SU-DHL-6 (cell line): ENCODE data around the gene SAMD14.

Experiments
- H2AFZ ChIP-seq: fragments of 200-600 bp; sonication (generic); 2 replicates; pipeline ENCODE4 v1.6.1; 2014; ENCODE audit warnings: low read depth, mild to moderate bottlenecking, moderate library complexity, mixed read lengths, antibody characterized with exemption, low read length; ENCODE audit not compliant: severe bottlenecking
- H3F3A ChIP-seq: fragments of 200-600 bp; shearing (Covaris generic); 2 replicates; pipeline ENCODE4 v1.6.0; 2016; ENCODE audit warnings: antibody characterized with exemption, mild to moderate bottlenecking; ENCODE audit not compliant: insufficient read depth
- H3K27ac ChIP-seq: fragments of 200-600 bp; sonication (generic); 2 replicates; pipeline ENCODE4 v1.5.1; 2016; ENCODE audit warnings: low read depth, mild to moderate bottlenecking, low read length, moderate library complexity, mixed read lengths
- H3K27me3 ChIP-seq: fragments of 200-600 bp; sonication (generic), shearing (Covaris generic); 2 replicates; pipeline ENCODE4 v1.6.0; 2014; ENCODE audit warnings: mild to moderate bottlenecking, low read length
- H3K36me3 ChIP-seq: fragments of 200-600 bp; sonication (generic); 2 replicates; pipeline ENCODE4 v1.6.1; 2014; ENCODE audit warnings: mild to moderate bottlenecking, low read length, mixed read lengths
- H3K4me2 ChIP-seq: fragments of 300-600, 200-600 bp; shearing (Covaris generic), sonication (generic); 2 replicates; pipeline ENCODE4 v1.6.0; 2014; ENCODE audit warnings: low read length, low read depth, mild to moderate bottlenecking; ENCODE audit not compliant: poor library complexity, severe bottlenecking
- H3K4me3 ChIP-seq: fragments of 200-600 bp; sonication (generic); 2 replicates; pipeline ENCODE4 v1.5.1; 2014; ENCODE audit warnings: antibody characterized with exemption, low read length, mild to moderate bottlenecking, mixed read lengths; ENCODE audit not compliant: insufficient read depth, poor library complexity, severe bottlenecking
- H3K79me2 ChIP-seq: fragments of 200-600 bp; sonication (generic); 2 replicates; pipeline ENCODE4 v1.6.1; 2014; ENCODE audit warnings: mild to moderate bottlenecking, low read length, moderate library complexity; ENCODE audit not compliant: insufficient read depth
- H3K9ac ChIP-seq: fragments of 200-600 bp; sonication (generic); 2 replicates; pipeline ENCODE4 v1.7.0; 2014; ENCODE audit warnings: mild to moderate bottlenecking, low read length
- H3K9me2 ChIP-seq: fragments of 200-600 bp; sonication (generic); replicated peaks from 2 replicates; pipeline ENCODE4 v1.6.1; 2014; ENCODE audit warnings: low read length; ENCODE audit not compliant: insufficient read depth
- H3K9me3 ChIP-seq: fragments of 200-600 bp; sonication (generic); 2 replicates; pipeline ENCODE4 v1.6.1; 2014; ENCODE audit warnings: low read length, mixed read lengths; ENCODE audit not compliant: insufficient read depth
- H4K20me1 ChIP-seq: fragments of 200-600 bp; sonication (generic); 2 replicates; pipeline ENCODE4 v1.6.1; 2014; ENCODE audit warnings: low read depth, mild to moderate bottlenecking, antibody characterized with exemption, low read length, moderate library complexity, mixed read lengths
- CTCF ChIP-seq: fragments of 200-600 bp; sonication (generic); IDR thresholded peaks from one replicate; pipeline ENCODE4 v1.5.1; 2017; ENCODE audit warnings: antibody characterized with exemption, mild to moderate bottlenecking, low read length, moderate library complexity; ENCODE audit not compliant: insufficient read depth, poor library complexity, severe bottlenecking
- EZH2phosphoT487 ChIP-seq: fragments of 200-600 bp; sonication (generic), shearing (Covaris generic); conservative IDR thresholded peaks from 2 replicates; pipeline ENCODE4 v1.6.1; 2018; ENCODE audit warnings: mild to moderate bottlenecking, antibody characterized with exemption, low read length, moderate library complexity, mixed read lengths

SAMD14 gene

GRCh38 chr17:50103941-50104340 lies 26.0 kb downstream of the SAMD14 start:
- Histone ChIP-seq H3K79me2 (no peaks in the 10 kb centered on the region), H3K9ac (no peak overlapping the region), H2AFZ (no peak overlapping the region), H3K9me3 (no peaks in the 10 kb centered on the region), H4K20me1 (no peaks in the 10 kb centered on the region), H3F3A (no peaks in the 10 kb centered on the region), H3K27me3 (no peaks in the 10 kb centered on the region), H3K4me2 (no peak overlapping the region), H3K27ac (no peak overlapping the region), H3K9me2 (no peaks in the 10 kb centered on the region), H3K36me3 (no peaks in the 10 kb centered on the region), H3K4me3 (no peak overlapping the region)
- TF ChIP-seq CTCF = no peak
- TF ChIP-seq EZH2phosphoT487 = no peak

GRCh38 chr17:50103252-50103651 lies 26.7 kb downstream of the SAMD14 start:
- H3K27ac ChIP-seq = no peak overlapping the region
- no peak overlapping the region for H3K4me2 ChIP-seq
- TF ChIP-seq CTCF = no peak
- TF ChIP-seq EZH2phosphoT487 = no peak

GRCh38 chr17:50102164-50102991 lies 27.6 kb downstream of the SAMD14 start:
- Histone ChIP-seq H3K4me2 (no peak overlapping the region), H3K27me3 (no peaks in the 10 kb centered on the region), H3F3A (no peaks in the 10 kb centered on the region), H3K9me3 (no peaks in the 10 kb centered on the region), H3K4me3 (no peak overlapping the region), H3K9me2 (no peaks in the 10 kb centered on the region), H2AFZ (no peak overlapping the region), H3K27ac (no peak overlapping the region), H3K9ac (no peak overlapping the region), H3K79me2 (no peaks in the 10 kb centered on the region), H3K36me3 (no peaks in the 10 kb centered on the region), H4K20me1 (no peaks in the 10 kb centered on the region)
- TF ChIP-seq EZH2phosphoT487 = no peak
- no peak for TF ChIP-seq CTCF

More at GRCh38 chr17:50103252-50103651, 26.7 kb downstream of the SAMD14 start:
- Histone ChIP-seq H2AFZ (no peak overlapping the region), H4K20me1 (no peaks in the 10 kb centered on the region), H3K9me2 (no peaks in the 10 kb centered on the region), H3K9me3 (no peaks in the 10 kb centered on the region), H3K9ac (no peak overlapping the region), H3K79me2 (no peaks in the 10 kb centered on the region), H3K27me3 (no peaks in the 10 kb centered on the region), H3K36me3 (no peaks in the 10 kb centered on the region), H3F3A (no peaks in the 10 kb centered on the region), H3K4me3 (no peak overlapping the region)
